GM21576 (cell line): Measurements from ENCODE around the gene SPTBN2.

Source experiments
- ATAC-seq: cut with Tn5 transposase; IDR thresholded peaks from one replicate; pipeline ENCODE4 v1.9.1; 2021; ENCODE audit warnings: mild to moderate bottlenecking, moderate library complexity; ENCODE audit not compliant: unreplicated experiment

The SPTBN2 gene

GRCh38 chr11:66728693-66729385, at the start of gene SPTBN2:
SPTBN2 (minus strand) TSS chr11:66729216; CDS start chr11:66721240, 7,976 bp downstream.
- no peak for ATAC-seq

GRCh38 chr11:66768818-66769217, 39.8 kb upstream of the SPTBN2 start:
- ATAC-seq = no peak

- no peak for ATAC-seq
Measured at GRCh38 chr11:66768088-66768521, 39.1 kb upstream of the SPTBN2 start.

GRCh38 chr11:66767666-66768065, 38.6 kb upstream of the SPTBN2 start:
- no peak for ATAC-seq

DNA sequence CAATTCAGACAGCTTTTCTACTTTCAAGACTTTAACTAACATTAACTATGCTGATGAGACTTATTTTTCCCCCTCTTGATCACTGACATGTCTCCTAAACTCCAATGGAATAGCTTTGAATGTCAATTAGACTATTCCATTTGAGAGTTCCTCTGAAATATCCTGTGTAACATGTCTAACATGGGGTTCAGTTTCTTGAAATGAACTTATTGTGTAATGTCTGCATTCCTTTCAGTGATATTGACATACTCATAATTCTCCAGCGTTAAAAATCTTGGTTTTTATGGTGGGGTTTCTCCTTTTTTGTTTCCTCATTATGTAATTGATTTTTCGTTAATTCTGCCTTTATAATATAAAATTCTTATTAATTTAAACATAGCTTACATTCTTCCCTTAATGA, 37.7 kb upstream of the SPTBN2 start:
- no peak for ATAC-seq

DNA sequence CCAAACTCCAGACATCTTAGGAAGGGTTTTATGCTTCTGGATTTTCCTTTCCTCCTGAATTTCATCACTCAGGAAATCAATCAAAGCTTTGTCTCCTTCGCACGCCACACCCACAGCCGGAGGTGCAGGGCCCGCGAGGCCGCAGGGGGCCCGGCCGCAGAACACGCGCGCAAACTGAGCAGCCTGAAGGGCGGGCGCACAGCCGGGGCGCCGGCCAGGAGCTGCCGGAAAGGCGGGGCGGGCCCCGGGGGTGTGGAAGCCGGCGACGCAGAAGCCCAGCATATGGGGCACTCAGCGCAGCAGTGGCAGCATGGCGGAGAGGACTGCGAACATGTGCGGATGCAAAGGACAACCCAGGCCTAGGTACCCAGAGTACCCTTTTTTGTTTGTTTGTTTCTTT, 33.1 kb upstream of the SPTBN2 start:
- ATAC-seq = no peak

- ATAC-seq = no peak
Measured at GRCh38 chr11:66752148-66752547, 23.1 kb upstream of the SPTBN2 start.

- no peak for ATAC-seq
Measured at GRCh38 chr11:66749091-66749490, 20.1 kb upstream of the SPTBN2 start.

DNA sequence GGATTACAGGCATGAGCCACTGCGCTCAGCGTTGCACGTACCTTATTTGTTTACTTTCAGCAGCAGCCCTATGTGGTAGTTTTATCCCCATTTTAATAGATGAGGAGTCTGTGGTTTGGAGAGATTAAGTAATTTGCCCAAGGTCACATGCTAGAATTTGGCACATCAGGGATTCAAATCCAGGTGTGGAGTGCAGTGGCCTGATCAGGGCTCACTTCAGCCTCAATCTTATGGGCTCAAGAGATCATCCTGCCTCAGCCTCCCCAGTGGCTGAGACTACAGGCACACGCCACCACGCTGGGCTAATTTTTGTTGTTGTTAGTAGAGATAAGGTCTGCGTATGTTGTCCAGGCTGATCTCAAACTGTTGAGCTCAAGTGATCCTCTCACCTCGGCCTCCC, 18.5 kb upstream of the SPTBN2 start:
- ATAC-seq = no peak

- ATAC-seq = peak; percentile 33
Measured at GRCh38 chr11:66745356-66746235, 16.6 kb upstream of the SPTBN2 start.

DNA sequence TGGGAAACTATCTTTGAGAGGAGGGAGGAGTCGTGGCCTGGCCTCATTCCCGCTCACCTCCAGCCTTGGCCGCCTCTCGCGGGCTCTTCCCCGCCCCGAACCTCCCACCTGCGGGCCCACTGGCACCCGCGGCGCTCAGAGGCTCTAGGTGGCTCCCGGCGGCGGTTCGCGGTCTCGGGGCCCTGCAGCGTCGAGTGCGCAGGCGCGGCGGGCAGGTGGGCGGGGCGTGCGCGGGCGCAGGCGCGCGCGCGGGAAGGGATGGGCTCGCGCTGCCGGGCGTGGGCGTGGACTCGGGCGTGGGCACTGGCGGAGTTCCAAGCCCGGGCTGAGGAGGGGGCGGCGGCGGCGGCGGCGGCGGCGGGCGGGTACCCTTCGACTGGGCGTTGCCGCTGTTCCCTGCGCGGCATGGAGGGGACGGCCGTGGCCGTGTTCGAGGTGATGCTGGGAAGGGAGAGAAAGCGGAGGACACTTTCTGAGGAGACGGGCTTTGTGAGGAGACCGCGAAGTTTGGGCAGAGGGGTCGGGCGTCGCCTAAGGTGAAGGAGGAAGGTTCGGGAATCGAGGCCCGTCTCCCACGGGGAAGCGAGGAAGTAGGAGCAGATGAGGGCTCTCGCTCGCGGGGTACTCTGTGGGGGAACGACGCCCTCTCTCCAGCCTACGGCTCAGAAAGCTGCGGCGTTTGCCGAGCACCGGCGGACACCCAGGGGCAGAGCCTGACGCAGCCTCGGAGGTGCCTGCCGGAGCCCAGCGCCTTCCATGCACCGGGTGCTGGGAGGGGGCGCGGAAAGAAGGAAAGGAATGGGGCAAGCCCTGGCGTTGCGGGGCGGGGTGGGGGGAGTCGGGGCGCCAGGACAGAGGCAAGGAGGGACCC, 15.7 kb upstream of the SPTBN2 start:
- peak; percentile 80 for ATAC-seq

DNA sequence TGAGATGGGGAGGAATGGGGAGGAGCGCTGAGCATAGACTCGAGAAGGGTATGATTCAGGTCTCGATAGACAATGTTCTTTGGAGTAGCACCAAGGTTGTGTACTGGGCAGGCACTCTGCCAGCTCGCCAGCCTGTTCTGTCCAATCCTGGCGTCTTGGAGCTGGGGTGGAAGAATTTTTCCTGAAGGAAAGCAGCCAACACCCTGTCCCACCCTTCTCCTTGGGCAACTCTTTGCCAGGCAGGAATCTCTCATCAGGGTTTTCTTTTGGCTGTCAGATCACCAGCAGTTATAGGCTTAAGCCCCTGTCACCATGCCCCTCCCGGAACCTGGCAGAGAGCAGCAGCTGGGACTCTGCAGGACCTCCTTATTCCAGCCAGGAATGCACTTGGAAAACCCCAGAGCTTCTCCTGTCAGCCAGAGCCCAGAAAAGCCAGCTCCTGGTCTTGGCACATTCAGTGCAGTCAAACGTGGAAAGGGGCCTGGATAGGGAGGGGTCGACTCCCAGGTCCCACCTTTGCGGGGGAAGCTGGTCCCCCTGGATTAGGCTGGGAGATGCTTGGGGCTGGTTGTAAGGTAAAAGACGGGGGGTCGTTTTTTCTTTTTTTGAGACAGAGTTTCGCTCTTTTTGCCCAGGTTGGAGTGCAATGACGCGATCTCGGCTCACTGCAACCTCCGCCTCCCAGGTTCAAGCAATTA, 14.4 kb upstream of the SPTBN2 start:
- ATAC-seq = no peak

DNA sequence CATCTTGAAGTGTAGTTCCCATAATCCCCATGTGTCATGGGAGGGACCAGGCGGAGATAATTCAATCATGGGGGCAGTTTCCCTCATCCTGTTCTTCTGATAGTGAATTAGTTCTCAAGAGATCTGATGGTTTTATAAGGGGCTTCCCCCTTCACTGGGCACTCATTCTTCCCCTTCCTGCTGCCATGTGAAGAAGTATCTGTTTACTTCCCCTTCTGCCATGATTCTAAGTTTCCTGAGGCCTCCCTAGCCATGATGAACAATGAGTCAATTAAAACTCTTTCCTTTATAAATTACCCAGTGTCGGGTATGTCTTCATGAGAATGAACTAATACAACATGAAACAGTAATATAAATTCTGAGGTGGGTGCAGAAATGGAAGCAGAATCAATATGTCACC, 12.1 kb upstream of the SPTBN2 start:
- ATAC-seq = no peak

GRCh38 chr11:66739983-66740382, 11.0 kb upstream of the SPTBN2 start:
- ATAC-seq = no peak

- no peak for ATAC-seq
Measured at GRCh38 chr11:66734215-66734614, 5.2 kb upstream of the SPTBN2 start.

- ATAC-seq = no peak
Measured at GRCh38 chr11:66729447-66729846, 431 bp upstream of the SPTBN2 start.

DNA sequence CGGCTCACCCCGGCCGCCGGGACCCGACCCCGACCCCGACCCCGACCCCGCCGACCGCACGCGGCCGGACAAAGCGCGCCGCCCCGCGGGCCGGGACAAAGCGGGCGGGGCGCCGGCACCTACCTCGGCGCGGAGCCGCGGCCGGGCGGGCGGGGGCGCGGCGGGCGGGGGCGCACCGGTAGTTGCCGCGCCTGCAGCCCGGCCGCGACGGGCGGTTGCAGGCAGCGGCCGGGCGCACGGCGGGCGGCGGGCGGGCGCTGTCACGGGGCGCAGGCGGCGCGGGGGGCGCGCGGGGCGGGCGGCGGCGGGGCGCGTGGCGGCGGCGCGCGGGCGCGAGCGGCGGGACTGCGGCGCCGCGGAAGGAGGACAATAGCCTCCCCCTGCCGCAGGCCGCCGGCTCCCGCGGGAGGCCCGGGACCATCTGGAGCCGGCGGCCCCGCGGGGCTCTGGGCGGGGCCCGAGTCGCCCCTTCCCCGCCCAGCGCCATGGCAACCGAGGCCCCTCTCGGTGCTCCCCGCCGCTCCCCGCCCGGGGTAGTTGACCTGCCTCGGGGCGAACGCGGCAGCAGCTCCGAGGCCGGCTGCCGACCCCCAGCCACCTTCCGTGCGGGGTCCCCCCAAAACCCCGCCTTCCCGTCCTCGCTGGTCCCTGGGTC, 851 bp downstream of the SPTBN2 start:
- no peak for ATAC-seq

GRCh38 chr11:66727282-66728037, 1.6 kb downstream of the SPTBN2 start:
- ATAC-seq = no peak

GRCh38 chr11:66725647-66726046, 3.4 kb downstream of the SPTBN2 start:
- no peak for ATAC-seq
